T-helper 9 cell (primary cell): ENCODE measurements around the gene GPR61.
A peak's percentile ranks its signal among the peaks of the same experiment; 100 is the strongest.

Experiments used
- DNase-seq: peaks from one replicate; pipeline ENCODE4 v3.0.0-alpha.2; 2020

The GPR61 gene

GRCh38 chr1:109537450-109538178 lies 2.1 kb upstream of the GPR61 start:
- DNase-seq: no peak

- no peak for DNase-seq
These were observed 681 bp upstream of the GPR61 start for GRCh38 chr1:109538827-109539555.

GRCh38 chr1:109541102-109541501 lies 1.4 kb downstream of the GPR61 start:
- no peak for DNase-seq

GRCh38 chr1:109542657-109543056 lies 3.0 kb downstream of the GPR61 start:
- no peak for DNase-seq

GRCh38 chr1:109543283-109543987 lies 3.8 kb downstream of the GPR61 start:
- DNase-seq: no peak

GRCh38 chr1:109543988-109544735 lies 4.5 kb downstream of the GPR61 start:
- DNase-seq: no peak

- peak; percentile 92 for DNase-seq
These were observed 6.8 kb downstream of the GPR61 start for GRCh38 chr1:109546311-109547109.

GRCh38 chr1:109547463-109548320 lies 8.0 kb downstream of the GPR61 start:
- no peak for DNase-seq

- peak; percentile 92 for DNase-seq
These were observed 8.9 kb downstream of the GPR61 start, which contains the start of gene GNAI3 for GRCh38 chr1:109548321-109549267. Gene GNAI3, plus strand, starts transcription at chr1:109548615. Its CDS starts 106 bp downstream, at chr1:109548721.

GRCh38 chr1:109556563-109556962 lies 16.9 kb downstream of the GPR61 start:
- no peak for DNase-seq

- DNase-seq: no peak
These were observed 17.8 kb downstream of the GPR61 start for GRCh38 chr1:109557520-109557919.

GRCh38 chr1:109559995-109560394 lies 20.3 kb downstream of the GPR61 start:
- no peak for DNase-seq

GRCh38 chr1:109564194-109564878 lies 24.7 kb downstream of the GPR61 start:
- no peak for DNase-seq

GRCh38 chr1:109565241-109565640 lies 25.6 kb downstream of the GPR61 start:
- DNase-seq: no peak

GRCh38 chr1:109566982-109567381 lies 27.3 kb downstream of the GPR61 start:
- no peak for DNase-seq

GRCh38 chr1:109567877-109568672 lies 28.4 kb downstream of the GPR61 start:
- DNase-seq: no peak

GRCh38 chr1:109569323-109569722 lies 29.7 kb downstream of the GPR61 start:
- no peak for DNase-seq

GRCh38 chr1:109570414-109570813 lies 30.7 kb downstream of the GPR61 start:
- no peak for DNase-seq
